Measurements from ENCODE around the gene CYYR1.

The CYYR1 gene

GRCh38 chr21:26572702-26573381 lies at the start of gene CYYR1:
CYYR1 (minus strand) TSS chr21:26573286; CDS start chr21:26572940, 346 bp downstream.
- DNase-seq: no peak

DNA sequence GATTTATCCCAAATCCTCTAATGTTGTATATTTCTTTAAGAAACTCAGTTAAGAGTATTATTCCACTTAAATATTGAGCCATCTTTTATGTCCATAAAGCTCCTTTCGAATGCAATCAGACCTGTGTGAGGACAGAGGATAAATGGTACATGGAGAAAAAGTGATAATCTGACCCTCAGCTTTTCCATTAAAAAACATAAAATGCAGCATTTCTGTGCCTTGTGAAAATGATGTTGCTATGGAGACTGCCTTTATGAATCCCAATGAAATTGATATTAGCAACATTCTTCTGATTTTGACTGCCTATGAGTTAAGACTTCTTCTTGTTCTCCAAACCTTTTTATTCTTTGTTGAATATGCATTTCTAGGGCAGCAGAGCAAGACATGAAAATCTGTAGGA lies 44.1 kb upstream of the CYYR1 start:
- DNase-seq: no peak

- no peak for DNase-seq
These were observed 41.2 kb upstream of the CYYR1 start for GRCh38 chr21:26614251-26614650.

DNA sequence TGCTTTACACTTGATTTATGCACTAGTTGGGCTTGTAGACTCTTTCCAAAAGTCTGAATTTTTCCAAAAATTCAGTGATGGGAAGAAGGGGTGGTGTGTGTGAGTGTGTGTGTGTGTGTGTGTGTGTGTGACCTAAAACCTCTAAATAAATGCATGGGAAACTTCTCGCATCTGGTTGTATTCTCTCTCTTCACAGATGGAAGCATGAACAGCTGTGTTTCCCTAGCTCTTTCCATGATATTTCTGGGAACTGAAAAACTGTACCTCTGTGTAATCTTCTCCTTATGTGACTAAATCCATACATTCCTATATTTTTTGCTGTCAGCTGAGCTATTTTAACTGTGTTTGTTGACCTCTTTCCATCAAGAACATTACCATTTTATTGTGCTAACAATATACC lies 26.2 kb upstream of the CYYR1 start:
- no peak for DNase-seq

DNA sequence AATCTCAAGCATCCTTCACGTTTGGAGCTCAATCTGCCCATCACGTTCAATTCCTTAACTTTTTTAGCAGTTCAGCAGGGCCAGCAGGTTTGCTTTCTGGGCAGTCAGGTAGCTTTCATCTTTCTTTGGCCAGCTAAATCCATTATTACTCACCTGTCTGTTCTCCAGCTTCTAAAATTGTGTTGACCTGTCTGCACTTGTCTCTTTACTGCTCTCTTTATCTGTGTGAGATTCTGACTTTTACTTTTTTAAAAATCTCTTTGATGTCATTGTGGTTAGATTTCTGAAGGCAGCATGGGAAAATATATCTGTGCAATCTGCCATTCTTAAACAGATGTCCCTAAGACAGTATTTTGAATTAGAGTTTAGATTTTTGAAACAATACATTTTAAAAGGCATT lies 24.9 kb upstream of the CYYR1 start:
- DNase-seq: no peak

DNA sequence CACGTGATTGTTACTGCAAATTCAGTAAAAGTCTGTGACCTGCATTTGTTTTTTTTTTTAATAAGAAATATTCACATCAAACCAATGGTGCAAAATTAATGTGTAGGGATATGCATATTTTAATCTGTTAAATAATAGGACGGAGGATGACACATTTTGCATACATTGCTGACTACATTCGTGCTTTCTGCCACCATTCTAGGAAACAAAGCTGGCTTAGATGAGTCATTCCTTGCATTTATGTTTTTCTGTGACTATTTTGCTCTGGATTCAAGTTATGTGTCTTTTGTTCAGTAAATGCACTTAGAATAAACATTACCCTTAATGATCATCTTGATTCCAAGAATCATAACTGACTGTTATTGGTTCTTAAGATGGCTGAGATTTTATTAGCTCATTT lies 23.9 kb upstream of the CYYR1 start:
- no peak for DNase-seq

GRCh38 chr21:26595971-26596370 lies 22.9 kb upstream of the CYYR1 start:
- DNase-seq: no peak

DNA sequence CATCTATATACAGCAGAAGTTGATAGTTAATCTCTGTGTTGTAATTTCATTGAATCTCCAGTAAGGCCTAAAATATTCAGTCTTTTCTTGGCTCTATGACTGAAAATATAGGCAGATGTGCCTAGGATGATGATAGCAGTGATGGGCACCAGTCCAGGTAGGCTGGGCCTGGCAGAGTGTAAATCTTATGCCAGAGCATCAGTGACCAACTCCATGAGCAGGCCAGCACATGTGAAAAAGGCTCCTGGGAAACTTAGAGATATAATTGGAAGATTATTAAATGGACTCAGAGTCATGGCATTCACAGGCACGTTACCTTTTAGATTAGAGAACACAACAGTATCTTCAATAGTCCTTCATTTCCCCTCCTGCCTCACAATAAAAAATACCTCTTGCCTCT lies 20.7 kb upstream of the CYYR1 start:
- DNase-seq: no peak

GRCh38 chr21:26591543-26591942 lies 18.5 kb upstream of the CYYR1 start:
- no peak for DNase-seq

DNA sequence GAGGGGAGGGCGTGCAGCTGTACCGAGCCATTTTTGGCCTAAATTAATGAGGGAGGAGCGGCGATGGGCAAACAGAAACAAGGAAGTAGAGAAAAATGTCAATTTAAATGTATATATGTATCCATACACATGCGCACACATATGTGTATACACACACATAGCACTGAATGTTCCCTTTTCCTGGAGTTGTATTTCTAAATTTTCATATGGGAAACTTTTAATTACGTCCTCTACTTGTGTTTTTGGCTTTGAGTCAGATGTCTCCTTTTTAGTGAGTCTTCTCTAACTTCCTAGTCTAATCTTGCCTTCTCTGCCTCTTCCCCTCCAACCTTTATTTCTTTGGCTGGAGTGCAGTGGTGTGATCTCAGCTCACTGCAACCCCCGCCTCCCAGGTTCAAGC lies 15.4 kb upstream of the CYYR1 start:
- DNase-seq: no peak

GRCh38 chr21:26587736-26588201 lies 14.7 kb upstream of the CYYR1 start:
- DNase-seq: no peak

DNA sequence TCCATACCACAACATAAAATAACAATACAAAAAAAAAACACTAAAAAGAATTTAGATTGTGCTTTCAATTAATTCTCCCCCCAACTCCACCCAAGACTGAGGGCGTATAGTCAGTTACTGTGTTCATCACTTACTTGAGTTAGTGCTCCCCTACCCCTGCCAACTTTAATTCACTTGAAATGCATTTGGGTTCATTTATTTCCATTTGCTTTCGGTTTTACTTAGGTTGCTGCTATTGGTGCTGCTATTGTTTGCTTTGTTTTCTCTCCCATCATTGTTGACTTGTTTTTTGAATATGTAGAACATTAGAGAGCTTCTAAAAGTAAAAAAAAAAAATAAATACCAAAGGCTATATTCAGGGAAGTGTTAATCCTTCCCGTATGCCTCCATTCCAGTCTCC lies 10.7 kb upstream of the CYYR1 start:
- no peak for DNase-seq

GRCh38 chr21:26581818-26582217 lies 8.7 kb upstream of the CYYR1 start:
- no peak for DNase-seq

DNA sequence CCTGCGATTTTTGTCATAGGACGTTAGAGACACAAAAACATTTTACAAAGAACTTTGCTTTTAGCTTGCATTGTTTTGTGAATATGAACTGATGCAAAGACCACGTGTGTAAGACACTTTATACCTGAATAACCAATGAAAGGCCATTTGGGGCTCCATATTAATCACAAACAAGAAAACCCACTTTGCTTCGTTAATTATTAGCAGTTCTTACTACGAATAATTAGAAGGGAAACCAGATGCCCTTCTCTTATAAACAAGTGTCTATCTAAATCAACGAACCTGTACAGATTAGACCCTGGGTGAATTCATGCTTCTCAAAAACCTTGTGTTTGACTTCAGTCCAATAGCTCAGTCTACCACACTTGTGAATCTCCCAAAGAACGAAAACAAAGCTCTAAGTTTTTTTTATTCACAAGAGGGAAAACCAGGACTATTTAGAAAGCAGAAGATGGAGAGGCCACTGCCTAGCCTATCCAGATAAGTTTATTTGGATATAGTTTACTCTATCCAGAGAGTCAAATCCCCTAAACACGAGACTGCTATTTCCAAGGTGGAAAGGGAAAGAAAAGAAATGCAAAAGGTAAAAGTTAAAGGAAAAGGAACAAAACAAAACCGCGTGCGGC lies 897 bp downstream of the CYYR1 start:
- no peak for DNase-seq

- DNase-seq: no peak
These were observed 2.9 kb downstream of the CYYR1 start for GRCh38 chr21:26570203-26570602.

DNA sequence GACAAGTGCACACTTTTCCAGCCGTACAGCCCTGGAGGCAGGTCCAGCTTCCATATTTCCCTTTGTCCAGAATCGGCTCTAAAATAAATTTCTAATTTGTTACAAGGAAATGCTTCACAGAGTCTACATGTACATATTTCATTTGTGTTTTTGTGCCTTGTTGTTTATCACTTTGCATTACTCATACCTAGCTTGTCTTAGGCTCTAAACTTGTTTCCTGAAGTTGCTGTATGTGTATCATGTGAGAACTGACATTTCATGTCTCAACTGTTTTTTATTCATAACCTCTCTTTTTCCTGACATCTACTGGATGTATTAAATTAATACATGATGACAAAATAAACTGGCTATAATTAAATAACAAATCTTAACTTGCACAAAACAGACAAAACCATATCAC lies 7.5 kb downstream of the CYYR1 start:
- DNase-seq: no peak

DNA sequence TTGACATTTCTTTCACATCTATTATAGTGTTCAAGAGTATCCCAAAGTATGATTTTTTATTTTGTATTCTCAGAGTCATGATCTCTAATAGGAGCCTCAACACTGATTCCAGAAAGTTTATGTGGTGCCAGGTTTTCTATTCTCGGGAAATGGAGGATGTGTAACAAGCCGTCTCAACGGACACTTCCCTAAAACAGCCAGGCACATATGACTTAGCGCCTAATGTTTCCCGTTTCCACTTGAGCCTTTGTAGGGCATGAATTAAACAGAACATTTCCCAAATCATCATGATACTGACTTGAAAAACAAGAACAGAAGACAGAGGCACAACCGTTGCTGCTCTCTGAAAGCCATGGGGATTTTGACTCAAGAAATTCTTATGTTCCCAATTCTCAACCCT lies 8.0 kb downstream of the CYYR1 start:
- DNase-seq: no peak

DNA sequence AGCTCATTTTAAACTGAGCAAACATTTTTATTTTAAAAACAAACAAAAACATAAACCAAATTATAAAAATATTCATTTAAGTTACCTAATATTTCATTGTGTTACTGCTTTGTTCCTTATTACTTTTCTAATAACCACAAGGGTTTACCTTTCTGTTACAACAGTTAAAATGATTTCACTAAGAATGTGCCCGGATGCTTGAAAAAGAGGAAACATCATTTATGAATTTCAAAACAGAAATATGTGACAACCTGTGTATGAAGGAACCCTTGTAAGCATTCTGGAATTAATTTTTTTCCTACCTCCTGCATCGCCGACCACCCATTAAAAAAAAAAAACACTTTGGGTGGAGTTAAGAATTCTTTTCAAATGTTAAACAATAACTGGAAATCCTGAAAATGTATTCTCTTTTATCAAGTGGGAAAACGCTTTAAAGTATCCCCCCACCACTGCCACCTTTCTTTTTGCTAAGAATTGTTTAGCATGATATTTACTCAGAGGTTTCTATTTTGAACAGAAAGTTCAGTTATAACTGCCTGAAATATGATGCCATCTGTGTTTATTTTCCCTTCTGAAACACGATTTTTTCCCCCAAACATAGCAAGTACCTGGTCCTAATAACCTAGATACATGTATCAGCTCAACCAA lies 9.1 kb downstream of the CYYR1 start:
- DNase-seq: no peak

GRCh38 chr21:26560612-26561011 lies 12.5 kb downstream of the CYYR1 start:
- DNase-seq: no peak

DNA sequence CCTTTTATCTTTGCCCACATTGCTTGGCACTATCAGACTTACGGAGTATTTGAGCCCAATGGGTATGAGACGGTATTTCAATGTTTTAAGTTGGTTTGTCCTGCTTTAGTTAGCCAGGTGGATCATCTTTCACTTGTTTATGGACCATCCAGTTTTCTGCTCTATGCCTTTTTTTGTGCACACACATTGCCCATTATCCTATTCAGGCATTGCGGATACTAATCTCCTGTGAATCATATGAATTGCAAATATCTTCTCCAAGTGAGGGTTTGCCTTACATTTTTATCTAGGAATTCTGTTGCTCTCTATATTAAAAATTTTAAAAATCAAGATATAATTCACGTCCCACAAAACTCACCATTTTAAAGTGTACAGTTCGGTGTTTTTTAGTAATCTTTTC lies 14.0 kb downstream of the CYYR1 start:
- no peak for DNase-seq

DNA sequence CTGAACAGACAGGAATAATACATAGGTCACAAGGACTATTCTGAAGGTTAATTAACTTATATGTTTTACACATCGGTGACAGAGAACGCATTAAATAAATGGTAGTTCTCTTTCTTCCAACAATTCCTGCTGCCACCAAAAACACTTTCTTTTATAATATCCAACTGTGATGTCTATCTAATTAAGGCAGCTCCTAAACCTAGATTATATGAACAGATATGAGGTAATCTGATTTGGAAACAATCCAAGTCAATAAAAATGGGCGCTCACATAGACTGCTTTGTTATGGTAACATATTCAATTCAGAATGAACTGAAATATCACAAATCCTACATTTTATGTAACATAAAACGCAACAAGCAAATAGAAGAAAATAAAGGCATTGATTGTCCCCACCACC lies 16.0 kb downstream of the CYYR1 start:
- no peak for DNase-seq

GRCh38 chr21:26555540-26556146 lies 17.4 kb downstream of the CYYR1 start:
- no peak for DNase-seq

DNA sequence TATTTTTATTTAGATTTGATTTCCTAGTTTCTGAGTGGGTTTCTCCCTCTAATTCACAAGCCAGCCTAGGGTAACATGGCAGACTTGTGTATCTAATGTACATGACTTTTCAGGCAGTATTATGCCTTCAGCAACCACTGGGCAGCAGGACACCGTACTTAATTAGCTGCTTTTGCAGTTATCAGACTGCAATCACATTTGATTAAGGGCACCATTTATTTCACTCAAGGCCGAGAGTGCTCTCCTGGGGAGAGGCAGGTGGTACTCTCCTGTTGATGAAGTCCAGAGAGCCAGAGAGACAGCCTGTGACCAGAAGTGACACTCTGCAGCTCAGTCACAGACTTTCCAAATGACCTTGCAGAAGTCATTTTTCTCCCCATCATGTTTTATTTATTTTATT lies 18.7 kb downstream of the CYYR1 start:
- no peak for DNase-seq

- DNase-seq: no peak
These were observed 19.2 kb downstream of the CYYR1 start for GRCh38 chr21:26553898-26554297.

All from activated naive CD4-positive, alpha-beta T cell treated with Interleukin-2 at 50 U/mL for 16 hours (primary cell).